AG09319 (cell line): ENCODE results near the gene ZFPM1.

ENCODE experiments used
- DNase-seq: peaks from one replicate; pipeline ENCODE4 v3.0.0-alpha.2; 2010; ENCODE audit warnings: low read depth; ENCODE audit errors: extremely low read depth
- TF ChIP-seq, protein P1 (sequence below): IDR thresholded peaks from 2 replicates; pipeline ENCODE4 v1.5.1; 2011; ENCODE audit warnings: low read depth, mild to moderate bottlenecking, inconsistent platforms, low read length, moderate library complexity

ZFPM1 gene

DNA sequence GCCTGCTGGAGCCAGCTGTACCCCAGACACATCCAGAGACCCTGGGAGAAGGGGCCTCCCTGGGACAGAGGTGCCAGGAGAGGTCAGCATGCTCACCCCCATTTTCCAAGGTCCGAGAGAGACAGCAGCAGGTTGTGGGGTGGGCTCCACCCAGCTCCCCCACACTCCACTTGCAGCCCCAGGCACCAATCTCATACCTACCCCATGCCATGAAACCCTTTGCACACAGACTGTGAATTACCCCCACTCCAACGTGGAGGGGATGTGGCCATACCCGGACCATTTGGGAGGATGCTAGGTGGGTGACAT lies 34.0 kb downstream of the ZFPM1 start:
- TF ChIP-seq, protein P1, sequence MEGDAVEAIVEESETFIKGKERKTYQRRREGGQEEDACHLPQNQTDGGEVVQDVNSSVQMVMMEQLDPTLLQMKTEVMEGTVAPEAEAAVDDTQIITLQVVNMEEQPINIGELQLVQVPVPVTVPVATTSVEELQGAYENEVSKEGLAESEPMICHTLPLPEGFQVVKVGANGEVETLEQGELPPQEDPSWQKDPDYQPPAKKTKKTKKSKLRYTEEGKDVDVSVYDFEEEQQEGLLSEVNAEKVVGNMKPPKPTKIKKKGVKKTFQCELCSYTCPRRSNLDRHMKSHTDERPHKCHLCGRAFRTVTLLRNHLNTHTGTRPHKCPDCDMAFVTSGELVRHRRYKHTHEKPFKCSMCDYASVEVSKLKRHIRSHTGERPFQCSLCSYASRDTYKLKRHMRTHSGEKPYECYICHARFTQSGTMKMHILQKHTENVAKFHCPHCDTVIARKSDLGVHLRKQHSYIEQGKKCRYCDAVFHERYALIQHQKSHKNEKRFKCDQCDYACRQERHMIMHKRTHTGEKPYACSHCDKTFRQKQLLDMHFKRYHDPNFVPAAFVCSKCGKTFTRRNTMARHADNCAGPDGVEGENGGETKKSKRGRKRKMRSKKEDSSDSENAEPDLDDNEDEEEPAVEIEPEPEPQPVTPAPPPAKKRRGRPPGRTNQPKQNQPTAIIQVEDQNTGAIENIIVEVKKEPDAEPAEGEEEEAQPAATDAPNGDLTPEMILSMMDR, result no peak
- no peak for DNase-seq

DNA sequence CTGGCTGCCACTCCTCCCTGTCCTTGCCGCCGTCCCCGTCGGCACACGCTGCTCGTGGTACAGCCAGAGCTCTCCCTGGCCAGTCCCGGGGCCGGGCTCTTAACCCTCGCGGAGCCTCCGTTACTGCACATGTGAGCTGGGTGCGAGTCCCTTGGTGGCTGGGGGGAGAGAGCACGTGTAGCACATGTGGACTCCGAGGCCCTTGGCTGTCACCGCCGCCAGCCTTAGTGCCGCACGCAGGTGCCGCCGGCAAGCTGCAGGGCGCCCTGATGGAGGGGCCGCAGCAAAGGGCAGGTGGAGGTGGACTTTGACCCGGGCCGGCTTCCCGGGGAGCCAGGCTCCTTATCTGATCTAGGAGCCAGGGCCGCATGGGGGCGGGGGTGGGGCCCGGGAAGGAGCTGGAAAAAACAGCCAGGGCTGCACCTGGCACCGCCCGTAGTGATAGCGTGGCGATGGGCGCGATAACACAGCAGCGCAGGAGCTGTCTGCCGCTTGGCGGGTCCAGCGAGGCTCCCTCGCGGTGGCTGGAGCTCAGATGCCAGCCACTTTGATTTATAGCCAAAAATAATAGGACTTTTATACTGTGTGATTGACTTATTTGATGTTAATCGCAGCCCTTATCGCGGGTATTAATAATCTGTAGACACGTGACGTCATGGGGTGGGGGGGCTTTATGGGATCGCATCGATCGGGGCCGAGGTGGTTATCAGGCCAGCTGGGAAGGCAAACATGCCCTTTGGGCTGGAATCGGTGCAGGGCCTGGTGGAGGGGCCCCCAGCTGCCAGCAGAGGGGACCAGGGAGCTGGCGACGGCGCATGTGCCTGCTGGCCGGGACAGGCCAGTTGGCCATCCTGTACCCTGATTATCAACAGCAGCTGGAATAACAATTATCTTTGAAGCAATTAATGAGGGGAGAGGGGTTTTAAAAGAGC lies 35.1 kb downstream of the ZFPM1 start:
- TF ChIP-seq, protein P1, result no peak
- no peak for DNase-seq

DNA sequence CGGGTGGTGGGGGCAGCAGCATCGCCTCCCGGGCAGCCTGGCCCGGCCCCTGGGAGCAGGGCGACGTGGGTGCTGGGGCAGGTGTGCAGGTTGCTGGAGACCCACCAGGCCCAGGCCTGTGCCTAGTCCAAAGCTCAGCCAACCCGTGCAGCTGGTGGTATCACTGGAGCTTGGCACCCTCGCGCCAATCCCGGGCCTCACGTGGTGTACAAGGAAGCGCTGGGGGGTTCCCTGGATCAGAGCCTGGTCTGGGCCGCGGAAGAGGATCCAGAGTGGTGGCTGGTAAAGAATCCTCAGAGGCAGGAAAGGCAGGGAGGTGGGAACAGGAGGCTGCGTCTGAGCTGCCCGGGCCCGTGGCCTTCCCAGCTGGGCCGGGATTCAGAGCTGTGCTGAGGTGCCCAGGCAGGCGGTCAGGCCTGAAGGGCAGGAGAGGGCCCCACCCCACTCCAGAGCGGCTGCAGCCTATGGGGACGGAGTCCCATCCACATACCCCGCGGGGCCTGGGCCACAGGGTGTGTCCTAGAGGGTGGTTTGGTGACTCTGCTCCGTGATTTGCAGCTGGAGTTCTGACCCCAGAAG lies 36.2 kb downstream of the ZFPM1 start:
- TF ChIP-seq, protein P1, result no peak

DNA sequence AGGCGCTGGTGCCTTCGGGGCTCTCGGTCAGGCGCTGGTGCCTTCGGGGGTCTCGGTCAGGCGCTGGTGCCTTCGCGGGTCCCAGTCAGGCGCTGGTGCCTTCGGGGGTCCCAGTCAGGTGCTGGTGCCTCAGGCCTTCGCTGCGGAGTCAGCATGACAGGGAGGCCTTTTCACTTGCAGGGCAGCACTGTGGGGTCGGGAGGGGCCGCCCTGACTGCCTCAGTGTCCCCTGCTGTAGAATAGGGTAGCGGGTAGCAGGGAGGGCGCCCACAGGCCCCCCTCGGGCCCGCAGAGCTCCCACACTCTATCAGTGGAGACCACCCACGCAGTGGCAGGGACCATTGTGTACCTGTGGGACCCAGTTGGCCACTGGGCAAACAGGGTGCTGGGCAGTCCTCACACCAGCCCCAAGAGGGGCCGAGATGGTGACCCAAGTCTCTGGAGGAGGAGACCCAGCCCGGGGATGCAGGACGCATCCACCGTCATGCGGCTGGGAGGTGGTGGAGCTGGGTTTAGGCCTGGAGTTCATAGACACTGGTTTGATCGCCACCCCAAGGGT lies 38.0 kb downstream of the ZFPM1 start:
- no peak for DNase-seq
- TF ChIP-seq, protein P1, result no peak

More for the DNA sequence above, 36.2 kb downstream of the ZFPM1 start:
- DNase-seq, result no peak

DNA sequence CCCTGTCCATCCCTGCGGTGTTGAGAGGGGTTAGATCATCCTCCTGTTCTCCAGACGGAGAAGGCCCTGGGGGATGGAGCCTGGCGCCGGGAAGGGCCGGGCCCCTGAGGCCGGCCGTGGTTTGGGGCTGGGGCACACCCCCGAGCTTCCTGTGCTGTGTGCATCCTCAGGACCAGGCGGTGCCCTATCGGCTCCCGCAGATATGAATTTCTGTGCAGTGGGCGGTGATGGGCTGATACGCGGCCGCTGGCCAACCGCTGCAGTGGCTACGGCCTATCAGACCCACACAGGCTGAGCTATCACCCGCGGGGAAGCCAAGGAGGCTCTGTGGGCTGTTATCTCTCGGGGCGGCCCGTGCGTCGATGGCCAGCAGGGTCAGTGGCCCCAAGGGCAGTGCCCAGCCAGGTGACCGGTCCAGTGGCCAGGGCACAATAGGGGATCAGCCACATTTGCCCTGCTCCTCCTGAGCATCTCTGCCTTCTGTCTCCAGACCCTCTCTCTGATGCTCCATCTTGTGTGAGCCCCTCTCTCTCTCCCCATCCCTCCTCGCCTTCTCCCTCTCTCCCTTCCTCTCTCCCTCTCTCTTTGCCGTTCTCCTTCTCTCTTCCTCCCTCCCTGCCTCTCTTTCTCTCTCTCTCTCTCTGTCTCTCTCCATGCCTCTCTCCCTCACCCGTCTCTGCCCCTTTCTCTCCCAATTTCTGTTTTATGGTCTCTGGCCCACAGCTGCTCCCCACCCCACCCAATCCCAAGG lies 38.7 kb downstream of the ZFPM1 start:
- TF ChIP-seq, protein P1, result no peak
- no peak for DNase-seq

DNA sequence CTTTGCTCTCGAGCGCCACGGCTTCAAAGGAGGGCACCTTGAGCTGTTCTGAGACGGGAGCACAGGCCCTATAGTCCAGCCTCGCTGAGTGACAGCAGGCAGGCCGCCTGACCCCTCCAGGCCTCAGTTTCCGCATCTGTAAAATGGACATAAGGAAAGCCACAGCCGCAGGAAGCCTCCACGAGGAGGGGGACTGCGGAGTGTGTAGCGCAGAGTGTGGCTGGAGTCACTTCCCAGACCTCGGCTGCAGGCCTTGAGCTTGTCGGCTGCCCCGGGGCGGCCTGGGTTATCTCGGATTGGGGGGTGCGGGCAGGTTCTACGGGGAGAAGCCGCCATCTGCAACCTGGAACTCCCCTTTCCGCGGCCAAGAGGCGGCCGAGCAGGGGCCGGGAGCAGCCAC lies 40.8 kb downstream of the ZFPM1 start:
- TF ChIP-seq, protein P1, result no peak
- DNase-seq, result no peak
